ENCODE results near the gene COL7A1.

DNA sequence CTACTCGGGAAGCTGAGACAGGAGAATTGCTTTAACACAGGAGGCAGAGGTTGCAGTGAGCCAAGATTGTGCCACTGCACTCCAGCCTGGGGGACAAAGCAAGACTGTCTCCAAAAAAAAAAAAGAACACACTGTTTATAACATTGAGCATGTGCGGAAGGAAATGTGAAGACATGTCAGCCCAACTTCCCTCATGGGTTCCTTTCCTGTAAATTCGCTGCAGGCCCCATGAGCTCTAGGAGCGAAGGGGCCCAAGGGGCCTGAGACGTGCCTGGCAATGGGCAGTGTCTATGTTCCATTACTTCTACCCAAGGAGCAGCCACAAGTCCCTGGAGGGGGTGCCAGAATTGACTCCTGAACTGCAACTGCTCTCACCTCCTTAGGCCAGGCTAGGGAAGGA is 41.8 kb downstream of the COL7A1 start:
- TF ChIP-seq, protein P1, sequence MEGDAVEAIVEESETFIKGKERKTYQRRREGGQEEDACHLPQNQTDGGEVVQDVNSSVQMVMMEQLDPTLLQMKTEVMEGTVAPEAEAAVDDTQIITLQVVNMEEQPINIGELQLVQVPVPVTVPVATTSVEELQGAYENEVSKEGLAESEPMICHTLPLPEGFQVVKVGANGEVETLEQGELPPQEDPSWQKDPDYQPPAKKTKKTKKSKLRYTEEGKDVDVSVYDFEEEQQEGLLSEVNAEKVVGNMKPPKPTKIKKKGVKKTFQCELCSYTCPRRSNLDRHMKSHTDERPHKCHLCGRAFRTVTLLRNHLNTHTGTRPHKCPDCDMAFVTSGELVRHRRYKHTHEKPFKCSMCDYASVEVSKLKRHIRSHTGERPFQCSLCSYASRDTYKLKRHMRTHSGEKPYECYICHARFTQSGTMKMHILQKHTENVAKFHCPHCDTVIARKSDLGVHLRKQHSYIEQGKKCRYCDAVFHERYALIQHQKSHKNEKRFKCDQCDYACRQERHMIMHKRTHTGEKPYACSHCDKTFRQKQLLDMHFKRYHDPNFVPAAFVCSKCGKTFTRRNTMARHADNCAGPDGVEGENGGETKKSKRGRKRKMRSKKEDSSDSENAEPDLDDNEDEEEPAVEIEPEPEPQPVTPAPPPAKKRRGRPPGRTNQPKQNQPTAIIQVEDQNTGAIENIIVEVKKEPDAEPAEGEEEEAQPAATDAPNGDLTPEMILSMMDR (IDR thresholded peaks at IDR 0.05) = no peak
- TF ChIP-seq TCF7L2 (IDR thresholded peaks at IDR 0.05; ENCODE audit: low read depth, low read length) = no peak
- no peak for TF ChIP-seq POLR2AphosphoS5 (IDR thresholded peaks at IDR 0.05; ENCODE audit: low read depth, low read length)
- TF ChIP-seq SIN3A (IDR thresholded peaks at IDR 0.05; ENCODE audit: borderline replicate concordance, insufficient read depth, low read depth, low read length) = no peak
